Caco-2 (cell line): Measurements from ENCODE around the gene ATP9B. TPM values are rescaled to one million over a fixed set of nuclear protein-coding genes. Genes with fewer than 3 reads are reported as not detected.

Experiments used
- BruUV-seq: library from RNA; stranded (reverse); fragments of 400-500 nt; replicated peaks from 2 replicates; lab custom pipeline; 2021; lab: Mats Ljungman, UMichigan
- CTCF ChIA-PET: fragments of 300-600 bp; sonication (Branson Sonifier 250); formaldehyde crosslinking; loops from one replicate; lab custom pipeline; 2022; ENCODE audit warnings: antibody characterized with exemption; lab: Charles Lee
- POLR2A ChIA-PET: fragments of 300-600 bp; sonication (Branson Sonifier 250); formaldehyde crosslinking; loops from one replicate; lab custom pipeline; 2022; ENCODE audit warnings: antibody characterized with exemption; lab: Charles Lee
- DNase-seq, 2 experiments: peaks; one replicate each; pipeline versions ENCODE4 v3.0.0 to v3.0.0-alpha.2; 2020 to 2022
- H3K27me3 ChIP-seq: replicated peaks from 2 replicates; pipeline ENCODE4 v1.6.0; 2011; ENCODE audit warnings: low read length; ENCODE audit not compliant: control insufficient read depth, insufficient read depth
- H3K36me3 ChIP-seq: 2 replicates; pipeline ENCODE4 v1.5.1; 2011; ENCODE audit warnings: low read length; ENCODE audit not compliant: control insufficient read depth, insufficient read depth
- H3K4me1 ChIP-seq: fragments of 250-450 bp; sonication (Bioruptor Pico); 2 replicates; pipeline ENCODE4 v1.5.1; 2020; ENCODE audit warnings: mild to moderate bottlenecking
- H3K4me3 ChIP-seq: 2 replicates; pipeline ENCODE4 v1.5.1; 2011; ENCODE audit warnings: low read depth, mild to moderate bottlenecking, control low read depth, low read length
- H3K9me3 ChIP-seq: fragments of 250-450 bp; sonication (Bioruptor Pico); 2 replicates; pipeline ENCODE4 v1.5.1; 2020; ENCODE audit warnings: mild to moderate bottlenecking, moderate library complexity
- H3K27ac Mint-ChIP-seq: one replicate; pipeline ENCODE4 v1.8.0; 2022; ENCODE audit warnings: mixed read lengths; ENCODE audit not compliant: unreplicated experiment
- H3K27me3 Mint-ChIP-seq: one replicate; pipeline ENCODE4 v1.8.0; 2022; ENCODE audit warnings: mixed read lengths; ENCODE audit not compliant: insufficient read depth, unreplicated experiment
- H3K36me3 Mint-ChIP-seq: one replicate; pipeline ENCODE4 v1.8.0; 2022; ENCODE audit warnings: mild to moderate bottlenecking, mixed read lengths; ENCODE audit not compliant: insufficient read depth, unreplicated experiment
- H3K4me1 Mint-ChIP-seq: one replicate; pipeline ENCODE4 v1.8.0; 2022; ENCODE audit warnings: low read depth, mixed read lengths; ENCODE audit not compliant: unreplicated experiment
- H3K4me3 Mint-ChIP-seq: one replicate; pipeline ENCODE4 v1.8.0; 2022; ENCODE audit warnings: mild to moderate bottlenecking, moderate library complexity, mixed read lengths; ENCODE audit not compliant: unreplicated experiment
- H3K9me3 Mint-ChIP-seq: one replicate; pipeline ENCODE4 v1.8.0; 2022; ENCODE audit warnings: mixed read lengths; ENCODE audit not compliant: unreplicated experiment
- intact Hi-C: fragments of 100-400 bp; cut with micrococcal nuclease; formaldehyde crosslinking; loops from one replicate; pipeline ENCODE4 v1.10.0; 2022; ENCODE audit not compliant: unreplicated experiment
- total RNA-seq: library from RNA; stranded (reverse); gene quantifications from 2 replicates; pipeline ENCODE4 v1.2.3, GENCODE V29; 2022
- TF ChIP-seq, protein P1 (sequence below), 2 experiments: fragments of 200-600 bp in 1 of 2; IDR thresholded peaks; 1 replicate in 1 of 2; 2 replicates in 1 of 2; pipeline versions ENCODE4 v1.5.1 to v1.8.0; 2011 to 2022; ENCODE audit warnings: antibody characterized with exemption in 1 of 2, control low read depth in 1 of 2, inconsistent platforms in 1 of 2, low read depth in 1 of 2, low read length in 1 of 2, mild to moderate bottlenecking in 1 of 2, moderate library complexity in 1 of 2; ENCODE audit not compliant: insufficient read depth in 1 of 2, severe bottlenecking in 1 of 2, unreplicated experiment in 1 of 2

The ATP9B gene
- total RNA-seq, 1 experiment from 2014 or later: 15.8 TPM

GRCh38 chr18:79300413-79300812, 231.2 kb downstream of the ATP9B start:
- H3K4me3 Mint-ChIP-seq: no peak overlapping the region
- Histone ChIP-seq H3K27me3 (no peaks in the 10 kb centered on the region), H3K4me1 (no peaks in the 10 kb centered on the region), H3K4me3 (no peak overlapping the region), H3K36me3 (no peaks in the 10 kb centered on the region), H3K9me3 (no peaks in the 10 kb centered on the region)
- intact Hi-C loops: no loop called here
- H3K27ac Mint-ChIP-seq: no peak overlapping the region
- DNase-seq: no peak
- H3K36me3 Mint-ChIP-seq: no peaks in the 10 kb centered on the region
- CTCF ChIA-PET: no interaction called here
- no peaks in the 10 kb centered on the region for H3K4me1 Mint-ChIP-seq
- no peaks in the 10 kb centered on the region for H3K9me3 Mint-ChIP-seq
- TF ChIP-seq, protein P1, sequence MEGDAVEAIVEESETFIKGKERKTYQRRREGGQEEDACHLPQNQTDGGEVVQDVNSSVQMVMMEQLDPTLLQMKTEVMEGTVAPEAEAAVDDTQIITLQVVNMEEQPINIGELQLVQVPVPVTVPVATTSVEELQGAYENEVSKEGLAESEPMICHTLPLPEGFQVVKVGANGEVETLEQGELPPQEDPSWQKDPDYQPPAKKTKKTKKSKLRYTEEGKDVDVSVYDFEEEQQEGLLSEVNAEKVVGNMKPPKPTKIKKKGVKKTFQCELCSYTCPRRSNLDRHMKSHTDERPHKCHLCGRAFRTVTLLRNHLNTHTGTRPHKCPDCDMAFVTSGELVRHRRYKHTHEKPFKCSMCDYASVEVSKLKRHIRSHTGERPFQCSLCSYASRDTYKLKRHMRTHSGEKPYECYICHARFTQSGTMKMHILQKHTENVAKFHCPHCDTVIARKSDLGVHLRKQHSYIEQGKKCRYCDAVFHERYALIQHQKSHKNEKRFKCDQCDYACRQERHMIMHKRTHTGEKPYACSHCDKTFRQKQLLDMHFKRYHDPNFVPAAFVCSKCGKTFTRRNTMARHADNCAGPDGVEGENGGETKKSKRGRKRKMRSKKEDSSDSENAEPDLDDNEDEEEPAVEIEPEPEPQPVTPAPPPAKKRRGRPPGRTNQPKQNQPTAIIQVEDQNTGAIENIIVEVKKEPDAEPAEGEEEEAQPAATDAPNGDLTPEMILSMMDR (IDR thresholded peaks at IDR 0.05; ENCODE audit: insufficient read depth in 1 of 2, low read depth in 1 of 2, low read length in 1 of 2, severe bottlenecking in 1 of 2, unreplicated experiment in 1 of 2): no peak
- H3K27me3 Mint-ChIP-seq: no peaks in the 10 kb centered on the region
- POLR2A ChIA-PET: no interaction called here
- BruUV-seq: no TSS peak

- Mint-ChIP-seq H3K36me3 (no peaks in the 10 kb centered on the region), H3K9me3 (no peaks in the 10 kb centered on the region), H3K4me1 (no peaks in the 10 kb centered on the region), H3K27ac (no peak overlapping the region), H3K27me3 (no peaks in the 10 kb centered on the region), H3K4me3 (no peak overlapping the region)
- Histone ChIP-seq H3K36me3 (no peaks in the 10 kb centered on the region), H3K9me3 (no peaks in the 10 kb centered on the region), H3K27me3 (no peaks in the 10 kb centered on the region), H3K4me1 (no peaks in the 10 kb centered on the region), H3K4me3 (no peak overlapping the region)
- BruUV-seq: no TSS peak
- DNase-seq: no peak
- intact Hi-C loops: no loop called here
- ChIA-PET POLR2A (no interaction called here), CTCF (no interaction called here)
- TF ChIP-seq, protein P1 (IDR thresholded peaks at IDR 0.05; ENCODE audit: insufficient read depth in 1 of 2, low read depth in 1 of 2, low read length in 1 of 2, severe bottlenecking in 1 of 2, unreplicated experiment in 1 of 2): no peak
Observed at GRCh38 chr18:79302120-79302519, 232.9 kb downstream of the ATP9B start.

DNA sequence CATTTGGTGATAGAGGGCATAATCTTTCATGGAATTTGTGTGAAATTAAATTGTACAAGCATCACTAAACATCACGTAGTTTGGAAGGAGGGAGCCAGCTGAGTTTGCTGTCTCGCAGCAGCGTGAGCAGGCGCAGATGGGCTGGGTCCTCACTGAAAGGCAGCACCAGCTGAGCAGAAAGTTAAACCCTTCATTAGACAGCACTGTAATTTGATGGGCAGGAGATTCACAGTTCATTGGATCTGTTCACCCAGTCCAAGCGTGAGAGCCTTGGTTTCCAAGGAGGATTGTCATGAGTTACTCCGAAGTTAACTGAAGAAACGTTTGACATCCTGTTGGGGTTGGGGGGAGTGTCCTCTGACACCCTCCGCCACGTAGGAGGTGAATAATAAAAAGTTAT, 236.7 kb downstream of the ATP9B start:
- Mint-ChIP-seq H3K9me3 (no peaks in the 10 kb centered on the region), H3K36me3 (no peaks in the 10 kb centered on the region), H3K4me1 (no peaks in the 10 kb centered on the region), H3K4me3 (no peak overlapping the region), H3K27me3 (no peaks in the 10 kb centered on the region), H3K27ac (no peak overlapping the region)
- POLR2A ChIA-PET: no interaction called here
- H3K4me3 ChIP-seq: no peak overlapping the region
- DNase-seq: no peak
- TF ChIP-seq, protein P1 (IDR thresholded peaks at IDR 0.05; ENCODE audit: insufficient read depth in 1 of 2, low read depth in 1 of 2, low read length in 1 of 2, severe bottlenecking in 1 of 2, unreplicated experiment in 1 of 2): no peak
- H3K27me3 ChIP-seq: no peaks in the 10 kb centered on the region
- CTCF ChIA-PET: no interaction called here
- no peaks in the 10 kb centered on the region for H3K4me1 ChIP-seq
- no peaks in the 10 kb centered on the region for H3K9me3 ChIP-seq
- intact Hi-C loops: no loop called here
- H3K36me3 ChIP-seq: no peaks in the 10 kb centered on the region
- no TSS peak for BruUV-seq
